ENCODE data around the gene COL6A6. TPM values are rescaled to one million over a fixed set of nuclear protein-coding genes. Genes with fewer than 3 reads are reported as not detected.
"Not testable (repeated sequence)": the region's sequence is repeated elsewhere in the genome, so short reads cannot be mapped to it uniquely, and the experiment has no call there.

COL6A6 gene
- total RNA-seq, 2 donors from 2014 or later = not detected

GRCh38 chr3:130527426-130527825 lies 10.4 kb downstream of the COL6A6 start:
- Mint-ChIP-seq H3K36me3 (no peaks in the 10 kb centered on the region), H3K9me3 (peaks cover 0 to 4% of the 10 kb centered on the region in 2 donors)
- ATAC-seq = no peak

GRCh38 chr3:130528120-130528519 lies 11.1 kb downstream of the COL6A6 start:
- ATAC-seq = no peak
- no peaks in the 10 kb centered on the region for H3K36me3 Mint-ChIP-seq
- H3K9me3 Mint-ChIP-seq = peaks cover 0 to 4% of the 10 kb centered on the region in 2 donors
- no peak for DNase-seq (ENCODE audit: low spot score in 2 of 2)
- H3K27ac Mint-ChIP-seq = no peak overlapping the region

More at GRCh38 chr3:130527426-130527825, 10.4 kb downstream of the COL6A6 start:
- no peak overlapping the region for H3K27ac Mint-ChIP-seq
- no peak for DNase-seq (ENCODE audit: low spot score in 2 of 2)

- Mint-ChIP-seq H3K36me3 (no peaks in the 10 kb centered on the region), H3K9me3 (peaks cover 0 to 4% of the 10 kb centered on the region in 2 donors), H3K27ac (no peak overlapping the region)
- ATAC-seq (peak in 1 of 2 donors; percentile 13), DNase-seq (ENCODE audit: low spot score in 2 of 2) (no peak)
These were observed 12.7 kb downstream of the COL6A6 start for GRCh38 chr3:130529486-130530215.

- H3K27ac Mint-ChIP-seq = no peak overlapping the region
These were observed 16.3 kb downstream of the COL6A6 start for GRCh38 chr3:130533247-130533646.

GRCh38 chr3:130537673-130538304 lies 20.8 kb downstream of the COL6A6 start:
- H3K9me3 Mint-ChIP-seq = no peaks in the 10 kb centered on the region
- no peak for ATAC-seq
- no peak for DNase-seq (ENCODE audit: low spot score in 2 of 2)
- H3K36me3 Mint-ChIP-seq = no peaks in the 10 kb centered on the region
- H3K27ac Mint-ChIP-seq = no peak overlapping the region

More at GRCh38 chr3:130533247-130533646, 16.3 kb downstream of the COL6A6 start:
- H3K9me3 Mint-ChIP-seq = no peaks in the 10 kb centered on the region
- H3K36me3 Mint-ChIP-seq = no peaks in the 10 kb centered on the region
- DNase-seq (ENCODE audit: low spot score in 2 of 2) (no peak), ATAC-seq (no peak)

- ATAC-seq (peak in 1 of 2 donors; percentile 51), DNase-seq (ENCODE audit: low spot score in 2 of 2) (peak in 1 of 2 donors; percentile 41)
- H3K9me3 Mint-ChIP-seq = no peaks in the 10 kb centered on the region
- no peak overlapping the region for H3K27ac Mint-ChIP-seq
- no peaks in the 10 kb centered on the region for H3K36me3 Mint-ChIP-seq
These were observed 22.0 kb downstream of the COL6A6 start for GRCh38 chr3:130539005-130539404.

GRCh38 chr3:130543322-130543721 lies 26.3 kb downstream of the COL6A6 start:
- Mint-ChIP-seq H3K27ac (peak overlapping the region in 1 of 2 donors; percentile 62), H3K9me3 (no peaks in the 10 kb centered on the region), H3K36me3 (no peaks in the 10 kb centered on the region)
- DNase-seq (ENCODE audit: low spot score in 2 of 2) (no peak), ATAC-seq (no peak)

GRCh38 chr3:130546920-130547679 lies 30.1 kb downstream of the COL6A6 start:
- ATAC-seq (no peak), DNase-seq (ENCODE audit: low spot score in 2 of 2) (no peak)
- Mint-ChIP-seq H3K36me3 (no peaks in the 10 kb centered on the region), H3K9me3 (no peaks in the 10 kb centered on the region), H3K27ac (no peak overlapping the region)

- not testable (repeated sequence) for H3K9me3 Mint-ChIP-seq; ATAC-seq; DNase-seq (ENCODE audit: low spot score in 2 of 2); H3K27ac Mint-ChIP-seq; H3K36me3 Mint-ChIP-seq
These were observed 30.7 kb downstream of the COL6A6 start for GRCh38 chr3:130547680-130548065.

- ATAC-seq = no peak
- H3K27ac Mint-ChIP-seq = no peak overlapping the region
- H3K9me3 Mint-ChIP-seq = no peaks in the 10 kb centered on the region
- no peak for DNase-seq (ENCODE audit: low spot score in 2 of 2)
- no peaks in the 10 kb centered on the region for H3K36me3 Mint-ChIP-seq
These were observed 31.4 kb downstream of the COL6A6 start for GRCh38 chr3:130548356-130548755.

- DNase-seq (ENCODE audit: low spot score in 2 of 2) (no peak), ATAC-seq (no peak)
- Mint-ChIP-seq H3K27ac (no peak overlapping the region), H3K9me3 (peaks cover 4% of the 10 kb centered on the region in 2 donors), H3K36me3 (no peaks in the 10 kb centered on the region)
These were observed 40.5 kb downstream of the COL6A6 start for GRCh38 chr3:130557336-130558035.

- no peak overlapping the region for H3K27ac Mint-ChIP-seq
- ATAC-seq (no peak), DNase-seq (ENCODE audit: low spot score in 2 of 2) (no peak)
- H3K9me3 Mint-ChIP-seq = peaks cover 4% of the 10 kb centered on the region in 2 donors
- H3K36me3 Mint-ChIP-seq = no peaks in the 10 kb centered on the region
These were observed 41.4 kb downstream of the COL6A6 start for GRCh38 chr3:130558366-130558765.

GRCh38 chr3:130565224-130565623 lies 48.2 kb downstream of the COL6A6 start:
- DNase-seq (ENCODE audit: low spot score in 2 of 2) (no peak), ATAC-seq (no peak)
- Mint-ChIP-seq H3K36me3 (no peaks in the 10 kb centered on the region), H3K27ac (no peak overlapping the region), H3K9me3 (no peaks in the 10 kb centered on the region)
